ENCODE results near the gene APCDD1. TPM values are rescaled to one million over a fixed set of nuclear protein-coding genes. Genes with fewer than 3 reads are reported as not detected.

Gene APCDD1
- total and polyA plus RNA-seq, 2 of the 8 experiments (the other 6 are each of a cell fraction or from before 2014, with no cell fraction given), result 2.6 to 3.6 TPM

GRCh38 chr18:10525697-10526560 is 71.5 kb downstream of the APCDD1 start, which contains the start of gene NAPG (continued):
- TF ChIP-seq CHD7 (IDR thresholded peaks at IDR 0.05; ENCODE audit: insufficient replicate concordance, low read length) (no peak), USF2 (IDR thresholded peaks at IDR 0.05; ENCODE audit: low read length) (no peak), RBBP5 (IDR thresholded peaks at IDR 0.05; ENCODE audit: borderline replicate concordance, low read depth, low read length) (0 out of 2 replicates have a peak, but pooled peaks have one; percentile 70), GABPA (IDR thresholded peaks at IDR 0.05; ENCODE audit: borderline replicate concordance, insufficient read depth, low read length) (no peak), HDAC6 (IDR thresholded peaks at IDR 0.05; ENCODE audit: low read depth, low read length) (no peak), CHD2 (IDR thresholded peaks at IDR 0.05; ENCODE audit: low read length) (no peak), SIN3A (conservative IDR thresholded peaks at IDR 0.05 in 1 of 2, IDR thresholded peaks at IDR 0.05 in 1 of 2; ENCODE audit: low read depth in 1 of 2, low read length in 2 of 2) (peak in 1 of 2 experiments; percentile 39; a peak in 1 of 4 replicates), SIRT6 (IDR thresholded peaks at IDR 0.05; ENCODE audit: low read length) (no peak)

Data from H1 (cell line).